Epidermal melanocyte (primary cell): ENCODE results near the gene CASQ2.
"Not testable (repeated sequence)": the region's sequence is repeated elsewhere in the genome, so short reads cannot be mapped to it uniquely, and the experiment has no call there.

Source experiments
- DNase-seq: peaks from one replicate; pipeline ENCODE4 v3.0.0; 2011; ENCODE audit warnings: low spot score; ENCODE audit not compliant: insufficient read length

Gene CASQ2

GRCh38 chr1:115781343-115781742 is 12.8 kb upstream of the CASQ2 start:
- DNase-seq = no peak

GRCh38 chr1:115780655-115781054 is 12.1 kb upstream of the CASQ2 start:
- not testable (repeated sequence) for DNase-seq

GRCh38 chr1:115779075-115779474 is 10.6 kb upstream of the CASQ2 start:
- not testable (repeated sequence) for DNase-seq

- peak; percentile 73 for DNase-seq
Measured at GRCh38 chr1:115771847-115772457, 3.4 kb upstream of the CASQ2 start.

- DNase-seq = no peak
Measured at GRCh38 chr1:115771094-115771846, 2.8 kb upstream of the CASQ2 start.

- no peak for DNase-seq
Measured at GRCh38 chr1:115767403-115767802, 1.1 kb downstream of the CASQ2 start.

- DNase-seq = no peak
Measured at GRCh38 chr1:115765091-115765490, 3.4 kb downstream of the CASQ2 start.

GRCh38 chr1:115764541-115764940 is 4.0 kb downstream of the CASQ2 start:
- DNase-seq = peak; percentile 51

- DNase-seq = no peak
Measured at GRCh38 chr1:115762779-115763178, 5.7 kb downstream of the CASQ2 start.

GRCh38 chr1:115761601-115762302 is 6.8 kb downstream of the CASQ2 start:
- DNase-seq = no peak

GRCh38 chr1:115757856-115758255 is 10.7 kb downstream of the CASQ2 start:
- DNase-seq = peak; percentile 27

GRCh38 chr1:115757326-115757725 is 11.2 kb downstream of the CASQ2 start:
- DNase-seq = no peak

GRCh38 chr1:115755456-115756370 is 12.8 kb downstream of the CASQ2 start:
- no peak for DNase-seq

- no peak for DNase-seq
Measured at GRCh38 chr1:115753830-115754229, 14.7 kb downstream of the CASQ2 start.

GRCh38 chr1:115753361-115753760 is 15.2 kb downstream of the CASQ2 start:
- no peak for DNase-seq

GRCh38 chr1:115748401-115749150 is 19.9 kb downstream of the CASQ2 start:
- DNase-seq = no peak

- DNase-seq = no peak
Measured at GRCh38 chr1:115746021-115746690, 22.4 kb downstream of the CASQ2 start.

- no peak for DNase-seq
Measured at GRCh38 chr1:115744646-115745275, 23.8 kb downstream of the CASQ2 start.

GRCh38 chr1:115740811-115741210 is 27.7 kb downstream of the CASQ2 start:
- no peak for DNase-seq

GRCh38 chr1:115732316-115732715 is 36.2 kb downstream of the CASQ2 start:
- no peak for DNase-seq
